Dendritic cell treated with granulocyte-macrophage colony-stimulating factor and Interleukin-4, amounts not matched to agents 40 ng/mL and 50 ng/mL, for 4 days (primary cell): ENCODE data around the gene ZDHHC14.
A peak's percentile ranks its signal among the peaks of the same experiment; 100 is the strongest.
"Not testable (repeated sequence)": the region's sequence is repeated elsewhere in the genome, so short reads cannot be mapped to it uniquely, and the experiment has no call there.

Experiments
- H3K27ac Mint-ChIP-seq: one replicate; pipeline ENCODE4 v1.8.0; 2022; ENCODE audit warnings: mild to moderate bottlenecking, mixed read lengths
- H3K27me3 Mint-ChIP-seq: one replicate; pipeline ENCODE4 v1.8.0; 2022; ENCODE audit warnings: mild to moderate bottlenecking, mixed read lengths
- H3K36me3 Mint-ChIP-seq: one replicate; pipeline ENCODE4 v1.8.0; 2022; ENCODE audit warnings: low read depth, mixed read lengths
- H3K4me1 Mint-ChIP-seq: one replicate; pipeline ENCODE4 v1.8.0; 2022; ENCODE audit warnings: low read depth, mixed read lengths
- H3K4me3 Mint-ChIP-seq: one replicate; pipeline ENCODE4 v1.8.0; 2022; ENCODE audit warnings: mild to moderate bottlenecking, moderate library complexity, mixed read lengths
- H3K9me3 Mint-ChIP-seq: one replicate; pipeline ENCODE4 v1.8.0; 2022; ENCODE audit warnings: mixed read lengths
- intact Hi-C: fragments of 100-400 bp; cut with micrococcal nuclease; formaldehyde crosslinking; loops from one replicate; pipeline ENCODE4 v1.15.0; 2022

The ZDHHC14 gene

DNA sequence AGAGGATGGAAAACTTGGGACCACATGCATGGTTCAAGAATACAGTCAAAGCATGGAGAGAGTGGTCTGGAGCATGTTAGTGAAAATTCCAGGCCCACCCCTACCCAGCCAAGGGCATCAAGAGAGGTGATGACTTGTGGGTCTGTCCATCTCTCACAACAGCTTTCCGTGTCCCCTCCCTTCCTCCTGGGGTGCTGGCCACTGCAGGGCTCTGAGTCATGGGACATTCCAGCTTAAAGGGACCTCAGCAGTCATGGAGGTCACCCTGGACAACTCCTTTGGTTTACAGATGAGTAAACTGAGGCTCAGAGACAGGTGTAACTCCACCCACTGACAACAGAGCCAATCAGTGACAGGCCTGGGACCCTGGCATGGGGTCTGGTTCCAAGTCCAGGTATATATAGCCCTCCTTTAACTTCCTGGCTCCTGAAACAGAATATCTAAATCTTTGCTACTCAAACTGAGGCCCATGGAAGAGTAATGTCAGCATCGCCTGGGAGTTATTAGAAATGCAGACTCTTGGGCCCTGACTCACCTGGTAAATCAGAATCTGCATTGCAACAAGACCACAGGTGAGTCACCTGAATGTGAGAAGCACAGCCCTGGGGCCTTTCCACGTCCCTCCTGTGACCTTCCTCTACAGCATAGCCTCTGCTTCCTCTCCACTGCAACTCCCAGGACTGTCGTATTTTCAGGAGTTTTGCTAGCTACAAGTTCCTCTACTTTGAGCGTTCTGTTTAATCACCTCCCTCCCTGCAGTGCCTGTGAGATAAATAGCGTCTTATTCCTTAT, 170.2 kb downstream of the ZDHHC14 start:
- Mint-ChIP-seq H3K4me3 (no peak overlapping the region), H3K4me1 (peaks cover 22% of the 10 kb centered on the region), H3K27ac (no peak overlapping the region)

DNA sequence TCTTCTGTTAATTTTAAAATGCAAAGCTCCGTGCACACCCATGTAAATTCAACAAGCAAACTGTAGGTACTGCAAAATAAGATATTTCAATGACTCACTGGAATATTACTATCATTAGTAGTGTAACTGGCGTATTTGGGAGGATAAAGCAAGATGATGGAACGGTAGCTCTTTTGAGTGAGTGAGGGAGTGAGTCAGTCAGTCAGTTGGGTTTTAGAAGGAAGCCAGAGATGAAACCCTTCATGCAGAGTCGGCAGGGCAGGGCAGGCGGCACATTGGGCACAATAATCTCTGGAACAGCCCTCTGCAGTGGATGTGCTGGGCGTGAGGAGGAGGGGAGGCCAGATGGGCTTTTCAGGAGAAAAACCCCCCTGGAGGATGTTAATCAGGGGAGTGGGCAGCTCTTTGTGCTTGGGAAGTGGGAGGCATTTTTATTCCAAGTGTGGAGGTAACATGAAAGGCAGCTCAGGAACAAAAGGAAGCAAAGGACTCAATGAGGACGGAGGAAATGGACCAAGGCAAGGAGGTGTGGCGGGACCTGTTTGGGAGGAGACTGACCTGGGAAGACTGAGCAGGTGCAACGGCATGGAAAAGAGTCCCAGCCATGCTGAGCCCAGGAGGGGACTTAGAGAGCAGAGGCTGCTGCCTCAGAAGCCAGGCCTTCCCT, 171.2 kb downstream of the ZDHHC14 start:
- H3K27ac Mint-ChIP-seq, result no peak overlapping the region

More for the DNA sequence above, 170.2 kb downstream of the ZDHHC14 start:
- peaks cover 10% of the 10 kb centered on the region for H3K27me3 Mint-ChIP-seq
- intact Hi-C loops, result no loop called here
- no peaks in the 10 kb centered on the region for H3K9me3 Mint-ChIP-seq
- no peaks in the 10 kb centered on the region for H3K36me3 Mint-ChIP-seq

GRCh38 chr6:157552820-157553485, 172.0 kb downstream of the ZDHHC14 start:
- intact Hi-C loops, result no loop called here
- Mint-ChIP-seq H3K27ac (no peak overlapping the region), H3K36me3 (no peaks in the 10 kb centered on the region), H3K4me1 (peaks cover 36% of the 10 kb centered on the region), H3K9me3 (no peaks in the 10 kb centered on the region), H3K27me3 (peaks cover 11% of the 10 kb centered on the region), H3K4me3 (no peak overlapping the region)

More for the DNA sequence above, 171.2 kb downstream of the ZDHHC14 start:
- H3K9me3 Mint-ChIP-seq, result no peaks in the 10 kb centered on the region
- no peaks in the 10 kb centered on the region for H3K36me3 Mint-ChIP-seq
- peaks cover 11% of the 10 kb centered on the region for H3K27me3 Mint-ChIP-seq
- peaks cover 32% of the 10 kb centered on the region for H3K4me1 Mint-ChIP-seq
- intact Hi-C loops, result no loop called here
- no peak overlapping the region for H3K4me3 Mint-ChIP-seq

DNA sequence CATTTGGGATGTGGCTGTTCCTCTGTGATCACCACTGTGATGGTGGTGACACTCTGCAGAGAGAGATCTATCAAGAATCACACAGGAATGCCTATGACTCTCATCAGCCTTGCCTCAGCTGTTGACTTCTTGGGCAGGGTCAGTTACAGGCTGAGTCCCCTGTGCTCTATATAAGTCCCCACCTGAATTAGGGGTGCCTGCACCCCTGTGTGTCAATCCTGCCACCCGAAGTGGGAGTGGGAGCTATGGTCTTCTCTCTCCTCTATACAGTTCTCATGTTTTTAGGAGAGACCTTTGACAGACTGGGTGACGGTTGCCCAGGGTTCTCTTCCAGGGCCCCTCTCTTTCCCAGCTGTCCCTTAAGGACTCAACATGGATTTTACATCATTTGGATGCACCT, 173.8 kb downstream of the ZDHHC14 start:
- Mint-ChIP-seq H3K9me3 (no peaks in the 10 kb centered on the region), H3K27me3 (peaks cover 11% of the 10 kb centered on the region), H3K27ac (no peak overlapping the region), H3K4me1 (peaks cover 25% of the 10 kb centered on the region), H3K4me3 (no peak overlapping the region), H3K36me3 (no peaks in the 10 kb centered on the region)
- intact Hi-C loops, result no loop called here

DNA sequence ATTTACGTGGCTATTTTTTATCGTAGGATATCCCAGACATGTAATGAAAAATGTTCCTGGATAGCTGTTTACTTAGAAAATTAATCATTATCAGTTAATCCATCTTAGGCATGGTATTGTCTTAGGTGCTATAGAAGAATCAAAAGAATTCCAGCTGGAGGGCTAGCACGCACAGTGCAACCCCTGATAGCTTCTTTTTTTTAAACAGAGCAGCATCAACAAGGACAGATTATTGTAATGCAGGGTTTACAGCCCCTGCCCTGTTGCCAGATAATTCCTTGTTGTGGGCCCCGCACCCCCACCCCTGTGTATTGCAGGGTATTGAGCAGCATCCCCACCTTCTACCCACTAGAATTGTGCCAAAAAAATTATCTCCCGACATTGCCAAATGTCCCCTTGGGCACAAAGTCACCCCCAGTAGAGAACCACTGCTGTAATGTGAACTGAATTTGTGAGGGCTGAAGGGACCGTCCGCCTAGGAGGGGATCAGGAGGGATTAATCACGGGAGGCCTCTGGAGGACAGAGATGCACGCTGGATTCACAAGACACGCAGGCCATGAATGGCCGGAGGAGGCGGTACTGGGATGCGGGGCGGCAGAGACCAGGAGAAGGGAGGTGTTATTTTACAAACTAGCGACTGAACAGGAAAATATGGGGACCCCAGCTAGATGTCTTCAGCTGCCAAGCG, 174.6 kb downstream of the ZDHHC14 start:
- Mint-ChIP-seq H3K36me3 (no peaks in the 10 kb centered on the region), H3K27me3 (peaks cover 8% of the 10 kb centered on the region), H3K4me3 (no peak overlapping the region), H3K4me1 (peaks cover 19% of the 10 kb centered on the region), H3K9me3 (no peaks in the 10 kb centered on the region), H3K27ac (no peak overlapping the region)
- intact Hi-C loops, result no loop called here

DNA sequence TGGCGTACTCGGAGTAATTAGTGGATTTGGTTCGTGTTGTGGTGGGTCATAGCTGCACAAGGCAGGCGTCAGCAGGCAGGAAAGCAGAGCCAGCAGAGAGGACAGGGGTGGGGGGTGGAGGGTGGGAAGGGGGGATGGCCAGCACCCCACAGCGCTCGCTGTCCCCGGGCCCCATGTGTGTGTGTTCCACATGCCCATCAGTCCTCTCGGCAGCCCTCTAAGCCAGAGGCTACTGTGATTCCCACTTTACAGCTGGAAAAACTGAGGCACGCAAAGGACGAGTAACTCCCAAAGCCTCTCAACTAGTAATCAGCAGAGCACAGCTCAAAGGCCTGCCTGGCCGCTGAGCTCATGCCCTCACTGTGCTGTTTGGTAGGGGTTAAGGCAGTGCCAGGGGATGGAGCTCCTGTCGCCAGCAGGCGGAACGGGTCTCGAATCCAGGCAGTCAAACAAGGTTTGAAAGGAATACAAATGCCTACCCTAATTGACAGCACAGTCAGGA, 175.2 kb downstream of the ZDHHC14 start:
- Mint-ChIP-seq H3K4me3 (no peak overlapping the region), H3K27me3 (peaks cover 11% of the 10 kb centered on the region), H3K27ac (peak overlapping the region; percentile 2), H3K36me3 (no peaks in the 10 kb centered on the region), H3K9me3 (no peaks in the 10 kb centered on the region), H3K4me1 (peaks cover 14% of the 10 kb centered on the region)
- intact Hi-C loops, result no loop called here

- H3K4me1 Mint-ChIP-seq, result peaks cover 16% of the 10 kb centered on the region
- peaks cover 11% of the 10 kb centered on the region for H3K27me3 Mint-ChIP-seq
- H3K27ac Mint-ChIP-seq, result peak overlapping the region; percentile 2
- H3K4me3 Mint-ChIP-seq, result no peak overlapping the region
- no peaks in the 10 kb centered on the region for H3K9me3 Mint-ChIP-seq
- intact Hi-C loops, result no loop called here
- no peaks in the 10 kb centered on the region for H3K36me3 Mint-ChIP-seq
These were observed 175.9 kb downstream of the ZDHHC14 start for GRCh38 chr6:157556671-157557430.

DNA sequence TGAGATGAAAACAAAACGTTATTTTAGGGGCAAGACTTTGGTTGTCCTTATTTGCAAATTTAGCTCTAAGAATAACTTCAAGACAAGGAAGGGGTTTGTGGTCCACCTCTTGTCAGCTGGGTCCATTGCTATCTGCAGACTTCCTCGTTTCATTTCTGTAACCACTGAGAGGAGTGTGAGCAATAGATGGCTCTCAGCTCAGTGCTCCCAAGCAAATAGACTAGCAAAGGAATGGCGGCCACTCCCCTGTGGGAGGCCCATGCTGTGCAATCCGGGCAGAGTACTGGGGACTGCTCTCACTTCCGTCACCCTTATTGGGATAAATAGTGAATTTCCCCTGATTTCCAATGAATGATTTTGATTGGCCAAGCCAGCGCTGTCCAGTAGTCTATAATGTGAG, 176.6 kb downstream of the ZDHHC14 start:
- Mint-ChIP-seq H3K4me1 (peaks cover 20% of the 10 kb centered on the region), H3K9me3 (no peaks in the 10 kb centered on the region), H3K4me3 (no peak overlapping the region), H3K36me3 (no peaks in the 10 kb centered on the region), H3K27me3 (peaks cover 6% of the 10 kb centered on the region), H3K27ac (no peak overlapping the region)
- intact Hi-C loops, result no loop called here

- peaks cover 20% of the 10 kb centered on the region for H3K4me1 Mint-ChIP-seq
- no peaks in the 10 kb centered on the region for H3K9me3 Mint-ChIP-seq
- H3K4me3 Mint-ChIP-seq, result no peak overlapping the region
- H3K27me3 Mint-ChIP-seq, result peaks cover 6% of the 10 kb centered on the region
- H3K36me3 Mint-ChIP-seq, result no peaks in the 10 kb centered on the region
- intact Hi-C loops, result no loop called here
- no peak overlapping the region for H3K27ac Mint-ChIP-seq
These were observed 177.1 kb downstream of the ZDHHC14 start for GRCh38 chr6:157558049-157558448.

GRCh38 chr6:157558487-157559200, 177.7 kb downstream of the ZDHHC14 start:
- Mint-ChIP-seq H3K9me3 (no peaks in the 10 kb centered on the region), H3K27ac (no peak overlapping the region), H3K4me1 (peaks cover 20% of the 10 kb centered on the region), H3K36me3 (no peaks in the 10 kb centered on the region), H3K27me3 (peaks cover 10% of the 10 kb centered on the region), H3K4me3 (no peak overlapping the region)
- intact Hi-C loops, result no loop called here

GRCh38 chr6:157559201-157559756, 178.3 kb downstream of the ZDHHC14 start:
- H3K4me3 Mint-ChIP-seq, result no peak overlapping the region
- H3K36me3 Mint-ChIP-seq, result no peaks in the 10 kb centered on the region
- no peaks in the 10 kb centered on the region for H3K9me3 Mint-ChIP-seq
- H3K27ac Mint-ChIP-seq, result no peak overlapping the region
- intact Hi-C loops, result no loop called here
- peaks cover 20% of the 10 kb centered on the region for H3K4me1 Mint-ChIP-seq
- H3K27me3 Mint-ChIP-seq, result peaks cover 10% of the 10 kb centered on the region

DNA sequence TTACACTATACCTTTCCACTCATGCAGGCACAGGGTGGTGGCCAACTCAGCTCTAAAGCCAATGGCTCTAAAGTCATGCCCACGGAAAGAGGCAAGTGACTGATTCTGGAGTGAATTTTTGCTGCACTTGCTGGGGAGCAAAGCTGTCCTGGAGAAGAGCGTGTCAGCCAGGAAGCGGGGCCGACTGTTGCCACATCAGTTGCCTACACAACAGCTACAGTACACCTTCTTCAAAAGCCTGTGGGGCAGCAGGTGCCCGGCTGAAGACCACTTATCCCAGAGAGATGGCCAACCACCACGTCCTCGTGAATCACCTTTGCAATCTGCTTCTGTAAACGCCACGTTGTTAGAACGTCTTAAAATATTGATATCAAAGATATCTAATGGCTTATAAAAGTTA, 179.1 kb downstream of the ZDHHC14 start:
- H3K27me3 Mint-ChIP-seq, H3K9me3 Mint-ChIP-seq, intact Hi-C loops, H3K27ac Mint-ChIP-seq, H3K36me3 Mint-ChIP-seq, H3K4me3 Mint-ChIP-seq: not testable (repeated sequence)
- peaks cover 20% of the 10 kb centered on the region for H3K4me1 Mint-ChIP-seq
